T-cell (primary cell): Measurements from ENCODE around the gene MCU. TPM values are rescaled to one million over a fixed set of nuclear protein-coding genes. Genes with fewer than 3 reads are reported as not detected.

Source experiments
- ATAC-seq, 4 experiments: fragments of 200-7000 bp in 3 of 4; fragments of 150-1000 bp in 1 of 4; cut with Tn5 transposase; replicated peaks in 1 of 4; 1 replicate in 3 of 4; 2 replicates in 1 of 4; pipeline ENCODE4 v1.10.0; 2021; ENCODE audit warnings: moderate library complexity in 3 of 4, mild to moderate bottlenecking in 2 of 4, moderate number of reproducible peaks in 1 of 4
- CTCF ChIA-PET, 2 donors: fragments of 300-600 bp; sonication (Branson Sonifier 250); formaldehyde crosslinking; loops; one replicate each; lab custom pipeline; 2022; ENCODE audit warnings: antibody characterized with exemption in 2 of 2; lab: Charles Lee
- POLR2A ChIA-PET, 2 donors: fragments of 300-600 bp; sonication (Branson Sonifier 250); formaldehyde crosslinking; loops; one replicate each; lab custom pipeline; 2022; ENCODE audit warnings: antibody characterized with exemption in 2 of 2; lab: Charles Lee
- DNase-seq, 35 experiments: peaks; one replicate each; pipeline versions ENCODE4 v3.0.0 to v3.0.0-alpha.2; 2013 to 2023
- H3K27ac ChIP-seq: one replicate; pipeline ENCODE4 v1.5.1; 2013; ENCODE audit warnings: low read length
- H3K27me3 ChIP-seq, 2 experiments: replicated peaks in 1 of 2; 1 replicate in 1 of 2; 2 replicates in 1 of 2; pipeline versions ENCODE4 v1.6.1 to v1.7.0; 2013; ENCODE audit warnings: low read length in 1 of 2, mixed read lengths in 1 of 2; ENCODE audit not compliant: control insufficient read depth in 2 of 2, insufficient read depth in 2 of 2; ENCODE audit errors: extremely low read depth in 1 of 2
- H3K36me3 ChIP-seq, 2 donors: 1 replicate in 1 of 2; 2 replicates in 1 of 2; pipeline versions ENCODE4 v1.6.1 to v1.7.0; 2013; ENCODE audit warnings: low read length in 1 of 2; ENCODE audit not compliant: control insufficient read depth in 2 of 2, insufficient read depth in 1 of 2; ENCODE audit errors: extremely low read depth in 1 of 2
- H3K4me1 ChIP-seq, 2 experiments: 1 replicate in 1 of 2; 2 replicates in 1 of 2; pipeline versions ENCODE4 v1.6.1 to v1.7.0; 2013; ENCODE audit warnings: low read length in 2 of 2, mixed read lengths in 1 of 2; ENCODE audit not compliant: insufficient read depth in 2 of 2, control insufficient read depth in 1 of 2; ENCODE audit errors: extremely low read depth in 1 of 2
- H3K4me3 ChIP-seq, 2 donors: 1 replicate in 1 of 2; 2 replicates in 1 of 2; pipeline versions ENCODE4 v1.5.1 to v1.7.0; 2013; ENCODE audit warnings: mild to moderate bottlenecking in 2 of 2, low read length in 1 of 2, moderate library complexity in 1 of 2; ENCODE audit not compliant: control insufficient read depth in 1 of 2; ENCODE audit errors: extremely low read depth in 1 of 2
- H3K9me3 ChIP-seq: 2 replicates; pipeline ENCODE4 v1.7.0; 2013
- H3K27ac Mint-ChIP-seq, 2 donors: one replicate each; pipeline ENCODE4 v1.8.0; 2020 to 2021; ENCODE audit warnings: mild to moderate bottlenecking in 2 of 2, mixed read lengths in 2 of 2
- H3K27me3 Mint-ChIP-seq, 2 donors: one replicate each; pipeline ENCODE4 v1.8.0; 2021 to 2022; ENCODE audit warnings: mixed read lengths in 2 of 2
- H3K36me3 Mint-ChIP-seq: one replicate; pipeline ENCODE4 v1.8.0; 2021; ENCODE audit warnings: mixed read lengths
- H3K4me1 Mint-ChIP-seq, 3 donors: one replicate each; pipeline ENCODE4 v1.8.0; 2020 to 2022; ENCODE audit warnings: mixed read lengths in 3 of 3, mild to moderate bottlenecking in 1 of 3
- H3K4me3 Mint-ChIP-seq, 3 donors: one replicate each; pipeline ENCODE4 v1.8.0; 2020 to 2022; ENCODE audit warnings: mild to moderate bottlenecking in 3 of 3, mixed read lengths in 3 of 3, moderate library complexity in 3 of 3
- H3K9me3 Mint-ChIP-seq, 3 donors: one replicate each; pipeline ENCODE4 v1.8.0; 2020 to 2022; ENCODE audit warnings: mixed read lengths in 3 of 3
- WGBS: methylation state at CpG from one replicate; pipeline ENCODE4 v1.1.5; 2013; ENCODE audit warnings: missing lambda C conversion rate; ENCODE audit not compliant: insufficient coverage; 5-methylcytosine and 5-hydroxymethylcytosine counted together
- total RNA-seq, 35 experiments: library from RNA in 6 of 35; stranded (reverse) in 6 of 35; fragments of 120-200 nt in 1 of 35; gene quantifications; one replicate each; pipeline versions ENCODE4 v1.2.1 to v1.2.4 and lab custom pipeline; 2013 to 2026

Gene MCU
- total RNA-seq, 5 donors from 2014 or later (not counting 1 experiment from before 2014, with no cell fraction given), result 10.1 to 13.6 (median 11.6) TPM

DNA sequence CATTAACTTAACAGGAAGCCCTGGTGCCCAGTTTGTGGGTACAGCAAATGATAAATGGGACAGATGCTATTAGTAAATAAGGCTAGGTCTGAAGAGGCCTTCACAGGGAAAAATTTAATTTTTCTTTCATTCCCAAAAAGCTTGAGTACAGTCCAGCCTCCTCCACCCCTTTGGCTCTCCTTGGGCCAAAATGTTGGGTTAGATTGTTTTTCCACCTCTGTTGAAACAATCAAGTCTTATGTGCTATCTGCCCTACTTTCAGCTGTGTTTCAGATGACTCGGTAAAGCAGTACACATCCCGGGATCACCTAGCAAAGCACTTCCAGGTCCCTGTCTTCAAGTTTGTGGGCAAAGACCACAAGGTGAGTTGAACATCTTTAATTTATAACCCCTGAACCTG lies 238.3 kb downstream of the MCU start:
- Histone ChIP-seq H3K9me3 (no peaks in the 10 kb centered on the region), H3K36me3 (no peaks in the 10 kb centered on the region), H3K27me3 (no peaks in the 10 kb centered on the region), H3K4me1 (no peaks in the 10 kb centered on the region), H3K27ac (no peak overlapping the region), H3K4me3 (no peak overlapping the region)
- no peaks in the 10 kb centered on the region for H3K36me3 Mint-ChIP-seq
- 100% methylated on average over 1 of the region's 2 CpGs for WGBS
- H3K27me3 Mint-ChIP-seq, result peaks cover 0 to under 1% of the 10 kb centered on the region in 2 donors
- POLR2A ChIA-PET, result no interaction called here
- CTCF ChIA-PET, result no interaction called here
- no peaks in the 10 kb centered on the region for H3K9me3 Mint-ChIP-seq
- no peaks in the 10 kb centered on the region for H3K4me1 Mint-ChIP-seq
- DNase-seq (no peak), ATAC-seq (no peak)
- H3K4me3 Mint-ChIP-seq, result no peak overlapping the region
- no peak overlapping the region for H3K27ac Mint-ChIP-seq

DNA sequence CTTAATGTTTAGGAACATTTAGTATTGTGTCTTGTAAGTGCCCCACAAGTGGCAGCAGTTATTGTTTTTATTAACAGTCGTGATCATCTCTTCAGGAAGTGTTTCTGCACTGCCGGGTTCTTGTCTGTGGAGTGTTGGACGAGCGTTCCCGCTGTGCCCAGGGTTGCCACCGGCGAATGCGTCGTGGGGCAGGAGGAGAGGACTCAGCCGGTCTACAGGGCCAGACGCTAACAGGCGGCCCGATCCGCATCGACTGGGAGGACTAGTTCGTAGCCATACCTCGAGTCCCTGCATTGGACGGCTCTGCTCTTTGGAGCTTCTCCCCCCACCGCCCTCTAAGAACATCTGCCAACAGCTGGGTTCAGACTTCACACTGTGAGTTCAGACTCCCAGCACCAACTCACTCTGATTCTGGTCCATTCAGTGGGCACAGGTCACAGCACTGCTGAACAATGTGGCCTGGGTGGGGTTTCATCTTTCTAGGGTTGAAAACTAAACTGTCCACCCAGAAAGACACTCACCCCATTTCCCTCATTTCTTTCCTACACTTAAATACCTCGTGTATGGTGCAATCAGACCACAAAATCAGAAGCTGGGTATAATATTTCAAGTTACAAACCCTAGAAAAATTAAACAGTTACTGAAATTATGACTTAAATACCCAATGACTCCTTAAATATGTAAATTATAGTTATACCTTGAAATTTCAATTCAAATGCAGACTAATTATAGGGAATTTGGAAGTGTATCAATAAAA lies 240.5 kb downstream of the MCU start:
- Histone ChIP-seq H3K4me3 (no peak overlapping the region), H3K36me3 (no peaks in the 10 kb centered on the region), H3K27me3 (no peaks in the 10 kb centered on the region), H3K4me1 (no peaks in the 10 kb centered on the region), H3K9me3 (no peaks in the 10 kb centered on the region), H3K27ac (no peak overlapping the region)
- H3K27me3 Mint-ChIP-seq, result peaks cover 0 to 8% of the 10 kb centered on the region in 2 donors
- no peaks in the 10 kb centered on the region for H3K4me1 Mint-ChIP-seq
- H3K4me3 Mint-ChIP-seq, result no peak overlapping the region
- WGBS, result 96% methylated on average over 17 of the region's 20 CpGs
- DNase-seq (no peak), ATAC-seq (no peak)
- no peak overlapping the region for H3K27ac Mint-ChIP-seq
- CTCF ChIA-PET, result no interaction called here
- H3K36me3 Mint-ChIP-seq, result no peaks in the 10 kb centered on the region
- no peaks in the 10 kb centered on the region for H3K9me3 Mint-ChIP-seq
- POLR2A ChIA-PET, result no interaction called here

DNA sequence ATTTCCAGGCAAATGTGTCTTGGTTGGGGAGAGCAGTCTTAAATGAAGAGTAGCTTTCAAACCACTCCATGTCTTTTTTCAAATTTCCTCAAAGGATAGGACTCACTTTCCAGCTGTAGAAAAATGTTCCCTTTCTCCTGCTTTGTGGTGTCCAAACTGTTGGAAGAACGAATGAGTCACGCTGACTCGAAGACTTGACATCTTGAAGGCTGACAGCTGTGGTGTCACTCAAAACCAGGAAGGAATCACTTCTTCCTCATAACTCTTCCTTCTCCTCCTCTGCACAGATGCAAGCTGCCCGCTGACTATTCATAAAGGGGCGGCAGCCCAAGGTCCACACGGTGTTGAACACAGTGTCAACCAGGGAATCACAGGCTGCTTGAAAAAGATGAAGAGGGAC lies 243.4 kb downstream of the MCU start:
- ATAC-seq, result no peak
- peaks cover 0 to 8% of the 10 kb centered on the region in 2 donors for H3K27me3 Mint-ChIP-seq
- no peak overlapping the region for H3K27ac Mint-ChIP-seq
- WGBS, result 100% methylated on average over 5 of the region's 6 CpGs
- ChIA-PET CTCF (no interaction called here), POLR2A (no interaction called here)
- Histone ChIP-seq H3K4me1 (no peaks in the 10 kb centered on the region), H3K27me3 (no peaks in the 10 kb centered on the region), H3K9me3 (no peaks in the 10 kb centered on the region), H3K27ac (no peak overlapping the region), H3K4me3 (no peak overlapping the region), H3K36me3 (no peaks in the 10 kb centered on the region)
- no peaks in the 10 kb centered on the region for H3K9me3 Mint-ChIP-seq
- no peaks in the 10 kb centered on the region for H3K36me3 Mint-ChIP-seq
- no peak for DNase-seq
- H3K4me1 Mint-ChIP-seq, result no peaks in the 10 kb centered on the region
- no peak overlapping the region for H3K4me3 Mint-ChIP-seq

Other genes starting within 250 kb of the MCU start
- 10 to 100 TPM; 16.9 to 23.3 (median 19.9) TPM for gene MICU1, start 66.1 kb upstream of the MCU start, total RNA-seq
- gene OIT3, start 201.6 kb downstream of the MCU start, total RNA-seq, result not detected